Activated CD8-positive, alpha-beta T cell treated with anti-CD3 and anti-CD28 coated beads, Interleukin-2, amount 10 ng/mL, durations not matched to agents 7 days and 5 days (primary cell): ENCODE measurements around the gene SPECC1L. TPM values are rescaled to one million over a fixed set of nuclear protein-coding genes. Genes with fewer than 3 reads are reported as not detected.
"Not testable (repeated sequence)": the region's sequence is repeated elsewhere in the genome, so short reads cannot be mapped to it uniquely, and the experiment has no call there.

Source experiments
- ATAC-seq: fragments of 150-1000 bp; cut with Tn5 transposase; one replicate; pipeline ENCODE4 v1.10.0; 2021; ENCODE audit warnings: moderate library complexity
- CTCF ChIA-PET: fragments of 350-600 bp; sonication (Branson Sonifier 250); formaldehyde crosslinking; loops from one replicate; lab custom pipeline; 2021; ENCODE audit warnings: antibody characterized with exemption; lab: Charles Lee
- POLR2A ChIA-PET: fragments of 350-600 bp; sonication (Branson Sonifier 250); formaldehyde crosslinking; loops from one replicate; lab custom pipeline; 2021; ENCODE audit warnings: antibody characterized with exemption; lab: Charles Lee
- DNase-seq: peaks from one replicate; pipeline ENCODE4 v3.0.0-alpha.2; 2020
- H3K27ac Mint-ChIP-seq: one replicate; pipeline ENCODE4 v1.8.0; 2021; ENCODE audit warnings: mild to moderate bottlenecking, mixed read lengths
- H3K27me3 Mint-ChIP-seq: one replicate; pipeline ENCODE4 v1.8.0; 2021; ENCODE audit warnings: low read depth, mixed read lengths
- H3K36me3 Mint-ChIP-seq: one replicate; pipeline ENCODE4 v1.8.0; 2021; ENCODE audit warnings: low read depth, mixed read lengths
- H3K4me1 Mint-ChIP-seq: one replicate; pipeline ENCODE4 v1.8.0; 2021; ENCODE audit warnings: low read depth, mixed read lengths
- H3K4me3 Mint-ChIP-seq: one replicate; pipeline ENCODE4 v1.8.0; 2021; ENCODE audit warnings: mild to moderate bottlenecking, mixed read lengths
- H3K9me3 Mint-ChIP-seq: one replicate; pipeline ENCODE4 v1.8.0; 2022; ENCODE audit warnings: mixed read lengths; ENCODE audit not compliant: insufficient read depth
- total RNA-seq, 2 experiments: library from RNA; stranded (reverse); gene quantifications; one replicate each; pipeline ENCODE4 v1.2.3, GENCODE V29; 2021

SPECC1L gene
- total RNA-seq, 2 experiments from 2014 or later: 57.6 to 59.7 TPM

DNA sequence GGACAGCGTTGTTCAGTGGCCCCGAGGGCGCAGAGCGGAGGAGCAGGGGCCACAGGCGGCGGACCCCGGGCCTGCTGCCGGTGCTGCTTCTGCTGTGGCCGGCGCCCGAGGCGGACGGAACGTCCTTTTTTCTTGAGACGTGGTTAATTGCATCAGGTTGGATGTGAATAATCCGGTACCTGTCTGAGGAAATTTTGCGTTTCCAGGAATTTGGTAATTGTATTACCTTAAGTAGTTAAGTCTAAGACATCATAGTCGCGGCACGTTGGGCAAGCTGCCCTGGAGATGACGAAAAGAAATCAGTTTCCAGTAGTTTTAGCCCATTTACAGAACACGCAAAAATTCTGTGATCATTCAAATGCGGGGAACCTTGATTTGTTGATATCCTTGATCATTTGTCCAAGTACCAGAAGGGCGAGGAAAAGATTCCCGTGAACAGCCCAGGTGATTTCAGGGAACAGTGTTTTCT, 789 bp downstream of the SPECC1L start:
- POLR2A ChIA-PET: interaction anchor here (0.7 kb wide), 2 partner anchors 225 to 378 kb away, joined by 3 read pairs; no protein-coding TSS in a partner anchor
- CTCF ChIA-PET: interaction anchor here (1.0 to 1.3 kb wide), 2 partner anchors 29 to 113 kb away, joined by 3 to 4 read pairs; no protein-coding TSS in a partner anchor

DNA sequence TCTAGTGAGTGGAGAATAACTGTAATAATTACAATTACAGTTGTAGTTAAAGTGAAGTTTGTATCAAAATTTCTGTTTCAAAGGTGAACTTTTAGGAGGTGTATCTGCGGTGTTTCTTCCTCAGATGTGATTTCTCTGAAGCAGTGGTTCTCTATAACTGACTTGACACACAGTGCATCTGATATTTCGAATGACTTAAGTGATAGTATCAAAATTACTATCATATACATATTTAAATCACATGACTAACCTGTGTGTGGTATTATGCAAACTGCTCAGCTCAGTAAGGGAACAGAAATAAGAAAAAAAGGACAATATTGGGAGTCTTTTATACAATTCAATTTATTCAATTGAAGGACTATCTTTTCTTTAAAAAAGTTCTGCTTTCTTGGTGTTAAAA, 2.4 kb downstream of the SPECC1L start:
- not testable (repeated sequence) for H3K4me3 Mint-ChIP-seq, H3K27ac Mint-ChIP-seq, ATAC-seq, H3K9me3 Mint-ChIP-seq, H3K27me3 Mint-ChIP-seq, DNase-seq
- POLR2A ChIA-PET: interaction anchor here (0.7 kb wide), 1 partner anchor 225 kb away, joined by 3 read pairs; no protein-coding TSS in a partner anchor
- CTCF ChIA-PET: interaction anchor here (0.9 kb wide), 1 partner anchor 30 kb away, joined by 3 read pairs; no protein-coding TSS in a partner anchor
- Mint-ChIP-seq H3K36me3 (peaks cover 16% of the 10 kb centered on the region), H3K4me1 (peaks cover 43% of the 10 kb centered on the region)

More for the DNA sequence above, 789 bp downstream of the SPECC1L start:
- no peak for ATAC-seq
- Mint-ChIP-seq H3K9me3 (no peaks in the 10 kb centered on the region), H3K4me1 (peaks cover 41% of the 10 kb centered on the region), H3K27me3 (no peaks in the 10 kb centered on the region), H3K36me3 (peaks cover 13% of the 10 kb centered on the region), H3K4me3 (peak overlapping the region; percentile 87), H3K27ac (peak overlapping the region; percentile 85)
- no peak for DNase-seq

DNA sequence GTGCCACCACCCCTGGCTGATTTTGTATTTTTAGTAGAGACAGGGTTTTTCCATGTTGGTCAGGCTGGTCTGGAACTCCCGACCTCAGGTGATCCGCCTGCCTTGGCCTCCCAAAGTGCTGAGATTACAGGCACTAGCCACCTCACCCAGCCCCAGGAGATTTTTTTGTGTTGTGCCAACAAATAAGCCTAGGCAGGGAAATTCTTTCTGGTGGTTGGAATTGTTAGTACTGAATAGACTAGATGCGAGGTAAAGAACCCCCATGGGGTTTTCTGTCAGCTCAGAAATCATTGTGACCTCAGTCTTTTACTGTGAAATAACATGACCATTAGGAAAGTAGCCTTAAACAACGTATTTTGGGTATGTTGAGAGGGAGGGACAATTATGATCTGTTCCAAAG, 3.3 kb downstream of the SPECC1L start:
- CTCF ChIA-PET, ATAC-seq, POLR2A ChIA-PET, H3K9me3 Mint-ChIP-seq, H3K27me3 Mint-ChIP-seq, H3K27ac Mint-ChIP-seq, H3K4me3 Mint-ChIP-seq, DNase-seq: not testable (repeated sequence)
- Mint-ChIP-seq H3K4me1 (peaks cover 47% of the 10 kb centered on the region), H3K36me3 (peaks cover 16% of the 10 kb centered on the region)

DNA sequence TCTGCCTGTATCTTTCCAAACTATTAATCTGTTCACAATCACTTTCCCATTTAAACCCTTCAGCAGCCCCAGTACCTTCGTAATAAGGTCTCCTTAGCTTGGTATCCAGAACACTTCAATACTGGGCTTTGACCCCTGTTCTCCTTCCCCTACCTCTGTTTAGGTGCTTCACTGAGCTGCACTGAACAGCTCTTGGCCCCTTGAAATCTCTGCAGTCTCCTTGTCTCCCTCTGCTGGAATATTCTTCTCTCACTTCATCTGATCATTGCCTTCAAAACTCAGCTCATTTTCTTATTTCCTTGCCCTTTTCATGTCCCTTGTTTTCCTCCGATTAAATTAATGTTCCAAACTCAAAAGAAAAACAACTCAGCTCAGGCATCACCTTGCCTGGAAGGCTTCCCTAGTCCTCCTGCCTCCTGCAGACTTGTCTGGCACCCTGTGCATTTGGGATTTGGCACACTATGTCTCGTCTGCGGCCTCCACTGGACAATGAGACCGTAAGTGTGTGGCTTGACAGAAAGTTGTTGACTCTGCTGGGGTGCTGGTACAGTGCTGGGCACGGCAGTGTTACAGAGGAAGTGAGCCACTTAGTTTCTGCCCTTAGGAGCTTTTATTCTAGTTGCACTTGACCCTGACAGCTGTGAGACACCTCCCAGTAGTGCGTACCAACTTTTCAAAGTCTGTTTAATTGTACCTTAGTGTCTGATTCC, 4.2 kb downstream of the SPECC1L start:
- ATAC-seq, H3K27ac Mint-ChIP-seq, POLR2A ChIA-PET, H3K4me3 Mint-ChIP-seq, H3K9me3 Mint-ChIP-seq, H3K27me3 Mint-ChIP-seq, DNase-seq: not testable (repeated sequence)
- CTCF ChIA-PET: interaction anchor here (0.9 to 1.3 kb wide), 2 partner anchors 10 to 14 kb away, joined by 3 read pairs; no protein-coding TSS in a partner anchor
- Mint-ChIP-seq H3K4me1 (peaks cover 53% of the 10 kb centered on the region), H3K36me3 (peaks cover 16% of the 10 kb centered on the region)

DNA sequence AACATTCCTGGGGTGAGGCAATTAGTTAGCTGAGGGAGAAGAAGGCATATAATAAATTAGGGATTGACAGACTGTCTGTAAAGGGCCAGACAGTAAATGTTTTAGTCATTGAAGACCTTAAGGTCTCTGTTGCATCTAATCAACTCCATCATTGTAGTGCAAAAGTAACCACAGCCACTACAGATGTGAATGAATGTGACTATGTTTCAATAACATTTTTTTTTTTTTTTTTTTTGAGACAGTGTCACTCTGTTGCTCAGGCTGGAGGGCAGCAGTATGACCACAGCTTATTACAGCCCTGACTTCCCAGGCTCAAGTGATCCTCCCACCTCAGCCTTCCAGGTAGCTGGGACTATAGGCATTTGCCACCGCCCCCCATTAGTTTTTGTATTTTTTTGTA, 9.7 kb downstream of the SPECC1L start:
- Mint-ChIP-seq H3K4me1 (peaks cover 54% of the 10 kb centered on the region), H3K36me3 (peaks cover 20% of the 10 kb centered on the region)
- H3K4me3 Mint-ChIP-seq, ATAC-seq, H3K27me3 Mint-ChIP-seq, POLR2A ChIA-PET, H3K9me3 Mint-ChIP-seq, CTCF ChIA-PET, H3K27ac Mint-ChIP-seq, DNase-seq: not testable (repeated sequence)

DNA sequence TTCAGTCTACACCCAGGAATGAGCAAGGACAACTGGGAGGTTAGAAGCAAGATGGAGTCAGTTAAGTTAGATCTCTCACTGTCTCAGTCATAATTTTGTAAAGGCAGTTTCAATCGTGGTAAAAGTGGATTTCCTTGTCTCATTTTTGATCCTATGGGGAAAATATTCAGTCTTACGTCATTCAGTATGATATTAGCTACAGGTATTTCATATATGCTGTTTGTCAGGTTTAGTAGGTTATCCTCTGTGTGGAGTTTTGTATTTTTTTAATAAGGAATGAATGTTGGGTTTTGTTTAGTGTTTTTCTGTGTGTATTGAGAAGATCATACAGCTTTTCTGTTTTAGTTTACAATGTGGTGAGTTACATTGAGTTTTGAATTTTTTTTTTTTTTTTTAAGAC, 11.8 kb downstream of the SPECC1L start:
- H3K4me3 Mint-ChIP-seq: no peak overlapping the region
- ATAC-seq (no peak), DNase-seq (no peak)
- CTCF ChIA-PET: interaction anchor here (0.6 kb wide), 1 partner anchor 248 kb away, joined by 3 read pairs; no protein-coding TSS in a partner anchor
- no peaks in the 10 kb centered on the region for H3K9me3 Mint-ChIP-seq
- peaks cover 16% of the 10 kb centered on the region for H3K36me3 Mint-ChIP-seq
- H3K4me1 Mint-ChIP-seq: peaks cover 60% of the 10 kb centered on the region
- H3K27ac Mint-ChIP-seq: no peak overlapping the region
- H3K27me3 Mint-ChIP-seq: no peaks in the 10 kb centered on the region
- POLR2A ChIA-PET: no interaction called here

DNA sequence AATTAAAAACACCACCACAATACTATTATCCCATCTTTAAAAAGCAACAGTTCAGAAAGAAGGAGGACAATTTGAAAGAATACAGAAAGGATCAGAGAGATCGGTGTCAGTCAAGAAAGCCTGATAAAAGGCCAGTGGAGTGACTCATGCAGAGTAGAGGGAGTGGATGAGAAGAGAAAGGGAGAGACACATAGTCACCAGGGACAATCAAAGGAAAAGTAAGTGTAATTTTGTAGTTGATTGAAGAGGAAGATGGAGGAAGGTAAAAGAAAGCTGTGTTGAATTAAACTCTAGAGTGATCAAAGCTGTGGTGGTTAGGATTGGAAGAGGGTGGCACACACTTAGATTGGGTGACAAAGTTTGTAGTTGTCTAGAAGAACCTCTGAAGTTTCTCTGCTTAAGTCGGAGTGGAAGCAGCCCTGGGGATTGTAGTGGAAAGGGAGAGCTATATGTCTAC, 14.1 kb downstream of the SPECC1L start:
- ATAC-seq (peak; percentile 82), DNase-seq (no peak)
- Mint-ChIP-seq H3K4me3 (no peak overlapping the region), H3K27ac (peak overlapping the region; percentile 17), H3K27me3 (no peaks in the 10 kb centered on the region), H3K36me3 (peaks cover 17% of the 10 kb centered on the region), H3K4me1 (peaks cover 54% of the 10 kb centered on the region), H3K9me3 (no peaks in the 10 kb centered on the region)
- ChIA-PET POLR2A (no interaction called here), CTCF (interaction anchor here (0.7 to 2.4 kb wide), 8 partner anchors 10 to 130 kb away, joined by 3 to 6 read pairs (median 4); no protein-coding TSS in a partner anchor)

DNA sequence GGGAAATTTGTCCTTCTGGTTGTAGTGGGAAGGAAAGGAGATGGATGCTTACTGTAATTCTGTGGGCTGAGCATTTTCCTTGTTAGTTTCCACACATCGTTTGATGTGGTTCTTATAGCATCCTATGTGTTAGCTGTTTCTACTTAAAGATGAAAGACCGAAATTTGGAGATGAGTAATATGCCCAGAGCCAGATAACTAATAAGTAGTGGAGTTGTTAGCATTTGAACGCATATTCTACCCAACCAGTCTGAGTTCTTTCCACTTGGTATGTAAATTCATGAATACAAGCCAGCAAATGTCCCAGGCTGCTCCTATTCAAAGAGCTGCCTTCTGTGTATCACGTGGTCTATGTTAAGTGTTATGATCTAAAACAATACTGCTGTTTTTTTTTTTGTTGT, 14.6 kb downstream of the SPECC1L start:
- DNase-seq (no peak), ATAC-seq (peak; percentile 83)
- ChIA-PET CTCF (interaction anchor here (0.7 to 2.4 kb wide), 9 partner anchors 10 to 131 kb away, joined by 3 to 6 read pairs (median 4); no protein-coding TSS in a partner anchor), POLR2A (no interaction called here)
- no peaks in the 10 kb centered on the region for H3K27me3 Mint-ChIP-seq
- peaks cover 56% of the 10 kb centered on the region for H3K4me1 Mint-ChIP-seq
- peak overlapping the region; percentile 17 for H3K27ac Mint-ChIP-seq
- no peak overlapping the region for H3K4me3 Mint-ChIP-seq
- no peaks in the 10 kb centered on the region for H3K9me3 Mint-ChIP-seq
- H3K36me3 Mint-ChIP-seq: peaks cover 17% of the 10 kb centered on the region

DNA sequence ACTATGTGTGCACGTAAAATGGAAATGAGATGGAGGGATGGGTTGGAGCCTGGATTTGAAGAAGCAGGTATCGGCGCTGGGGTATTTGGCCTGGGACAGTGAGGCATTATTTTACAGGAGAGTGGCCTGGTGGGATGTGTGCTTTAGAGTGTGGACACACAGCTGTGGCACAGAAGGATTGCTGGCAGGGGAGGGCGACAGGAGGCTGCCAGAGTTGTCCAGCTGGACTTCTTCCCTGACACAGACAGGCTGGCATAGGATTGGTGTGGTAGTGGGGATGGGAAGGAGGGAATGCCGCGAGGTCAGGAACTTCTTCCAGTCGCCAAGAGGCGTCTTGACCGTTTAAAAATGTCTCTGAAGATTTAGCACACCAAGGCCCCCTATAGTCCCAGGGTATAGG, 16.6 kb downstream of the SPECC1L start:
- ATAC-seq, POLR2A ChIA-PET, DNase-seq, H3K27ac Mint-ChIP-seq, H3K9me3 Mint-ChIP-seq, H3K27me3 Mint-ChIP-seq, H3K36me3 Mint-ChIP-seq, CTCF ChIA-PET, H3K4me3 Mint-ChIP-seq: not testable (repeated sequence)
- H3K4me1 Mint-ChIP-seq: peaks cover 39% of the 10 kb centered on the region

DNA sequence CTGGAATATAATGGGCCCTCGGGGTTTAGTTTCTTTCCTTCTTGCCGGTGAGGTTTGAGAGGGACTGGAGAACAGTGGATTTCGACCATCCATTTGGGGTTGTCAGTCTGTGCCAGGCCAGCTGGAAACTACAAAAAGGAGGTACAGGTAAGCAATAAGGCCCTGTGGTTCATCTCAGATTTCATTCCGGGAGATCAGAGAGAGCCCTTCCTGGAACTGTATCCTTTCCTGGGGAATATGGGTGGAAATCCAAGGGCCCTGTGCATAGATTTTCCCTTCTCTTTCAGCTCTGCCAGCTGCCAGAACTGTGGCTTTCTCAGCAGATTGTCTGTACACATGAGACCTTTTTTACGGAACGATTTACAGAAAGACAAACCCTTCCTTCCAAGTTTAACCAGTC, 17.2 kb downstream of the SPECC1L start:
- H3K27ac Mint-ChIP-seq, H3K9me3 Mint-ChIP-seq, H3K27me3 Mint-ChIP-seq, ATAC-seq, POLR2A ChIA-PET, DNase-seq, H3K36me3 Mint-ChIP-seq, H3K4me3 Mint-ChIP-seq: not testable (repeated sequence)
- CTCF ChIA-PET: interaction anchor here (1.9 kb wide), 1 partner anchor 45 kb away, joined by 4 read pairs; no protein-coding TSS in a partner anchor
- peaks cover 35% of the 10 kb centered on the region for H3K4me1 Mint-ChIP-seq

DNA sequence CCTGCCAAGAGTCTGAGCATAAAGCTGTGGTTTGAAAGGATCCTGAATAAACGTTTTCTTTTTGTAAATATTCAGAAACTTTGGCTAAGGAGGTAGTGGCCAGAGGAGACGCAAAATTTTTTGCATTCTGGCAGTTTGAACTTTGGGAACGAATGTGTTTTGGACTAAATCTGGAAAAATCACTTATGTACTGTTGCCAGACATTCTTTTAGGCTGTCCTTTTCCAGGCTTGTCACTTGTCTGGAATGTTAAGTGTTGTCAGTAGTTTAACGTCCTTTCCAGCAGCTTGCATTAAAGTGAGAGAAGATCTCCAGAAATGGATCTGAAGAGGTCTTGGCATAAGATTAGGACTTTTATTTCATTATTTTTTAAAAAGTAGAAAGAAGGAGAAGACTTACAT, 18.5 kb downstream of the SPECC1L start:
- Mint-ChIP-seq H3K4me1 (peaks cover 29% of the 10 kb centered on the region), H3K9me3 (no peaks in the 10 kb centered on the region), H3K4me3 (no peak overlapping the region), H3K27ac (no peak overlapping the region), H3K27me3 (no peaks in the 10 kb centered on the region), H3K36me3 (peaks cover 6% of the 10 kb centered on the region)
- DNase-seq (no peak), ATAC-seq (no peak)
- ChIA-PET POLR2A (no interaction called here), CTCF (interaction anchor here (1.2 to 1.9 kb wide), 5 partner anchors 13 to 232 kb away, joined by 3 to 4 read pairs (median 3); no protein-coding TSS in a partner anchor)

DNA sequence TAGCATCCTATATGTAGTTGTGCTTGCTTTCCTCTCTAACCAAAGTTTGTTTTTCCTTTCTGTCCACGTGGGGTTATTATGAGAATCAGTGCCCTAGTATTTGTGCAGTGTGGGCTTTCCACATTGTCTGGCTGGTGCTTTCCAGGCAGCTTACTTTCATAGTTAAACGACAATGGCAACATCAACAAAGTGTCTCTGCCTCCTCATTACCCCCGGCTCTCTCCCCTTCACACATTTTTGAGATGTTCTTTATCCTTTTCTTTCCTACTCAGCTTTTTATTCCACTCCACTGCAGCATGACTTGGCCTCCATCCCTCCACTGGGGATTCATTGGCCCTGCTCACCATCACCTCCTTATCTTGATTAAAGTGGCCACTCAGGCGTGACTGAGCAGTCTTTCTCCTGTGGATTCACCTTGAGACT, 19.1 kb downstream of the SPECC1L start:
- no peak overlapping the region for H3K4me3 Mint-ChIP-seq
- H3K36me3 Mint-ChIP-seq: peaks cover 6% of the 10 kb centered on the region
- ChIA-PET POLR2A (no interaction called here), CTCF (interaction anchor here (1.6 to 1.9 kb wide), 3 partner anchors 38 to 100 kb away, joined by 3 to 4 read pairs (median 3); no protein-coding TSS in a partner anchor)
- H3K4me1 Mint-ChIP-seq: peaks cover 25% of the 10 kb centered on the region
- DNase-seq: no peak
- no peak overlapping the region for H3K27ac Mint-ChIP-seq
- ATAC-seq: no peak
- no peaks in the 10 kb centered on the region for H3K9me3 Mint-ChIP-seq
- no peaks in the 10 kb centered on the region for H3K27me3 Mint-ChIP-seq
